Esophagus mucosa (tissue), 1 donor: ENCODE results near the gene SLC8A2. TPM values are rescaled to one million over a fixed set of nuclear protein-coding genes. Genes with fewer than 3 reads are reported as not detected.

ENCODE experiments used
- total RNA-seq: library from RNA; stranded (reverse); gene quantifications from one replicate; pipeline ENCODE4 v1.2.4, GENCODE V29; 2023
- donor health status: DM: yes; HTN: yes; CAD: no.

The SLC8A2 gene
- total RNA-seq, 1 donor from 2014 or later = 0.12 TPM

Other genes starting within 250 kb of the SLC8A2 start
- 1.6 TPM for gene BBC3, start 240.7 kb downstream of the SLC8A2 start, total RNA-seq
- 14.6 TPM for gene CCDC9, start 215.4 kb downstream of the SLC8A2 start, total RNA-seq
- 7.3 TPM for gene INAFM1, start 197.0 kb downstream of the SLC8A2 start, total RNA-seq
- gene C5AR1, start 162.0 kb downstream of the SLC8A2 start, total RNA-seq = 1.1 TPM
- 1.7 TPM for gene C5AR2, start 139.7 kb downstream of the SLC8A2 start, total RNA-seq
- gene DHX34, start 122.6 kb downstream of the SLC8A2 start, total RNA-seq = 7.9 TPM
- 0.64 TPM for gene MEIS3, start 52.4 kb downstream of the SLC8A2 start, total RNA-seq
- 9.8 TPM for gene KPTN, start 12.3 kb upstream of the SLC8A2 start, total RNA-seq
- 96.2 TPM for gene NAPA, start 43.2 kb upstream of the SLC8A2 start, total RNA-seq
- gene ZNF541, start 101.3 kb upstream of the SLC8A2 start, total RNA-seq = 0.08 TPM
- gene BICRA, start 137.2 kb upstream of the SLC8A2 start, total RNA-seq = 7.9 TPM
- 37.0 TPM for gene EHD2, start 241.5 kb upstream of the SLC8A2 start, total RNA-seq